Nephron (organoid): ENCODE results near the gene GLS2.

Source experiments
- H3K27ac Mint-ChIP-seq, 3 experiments: 2 replicates each; pipeline ENCODE4 v1.8.0; 2020; ENCODE audit warnings: mixed read lengths in 3 of 3, mild to moderate bottlenecking in 2 of 3, moderate library complexity in 1 of 3
- H3K27me3 Mint-ChIP-seq: 2 replicates; pipeline ENCODE4 v1.8.0; 2021; ENCODE audit warnings: low read depth, mild to moderate bottlenecking, moderate library complexity, mixed read lengths
- H3K36me3 Mint-ChIP-seq: 2 replicates; pipeline ENCODE4 v1.8.0; 2020; ENCODE audit warnings: low read depth, mixed read lengths
- H3K4me1 Mint-ChIP-seq: 2 replicates; pipeline ENCODE4 v1.8.0; 2020; ENCODE audit warnings: mixed read lengths
- H3K4me3 Mint-ChIP-seq, 3 experiments: 2 replicates each; pipeline ENCODE4 v1.8.0; 2020; ENCODE audit warnings: mild to moderate bottlenecking in 3 of 3, mixed read lengths in 3 of 3, moderate library complexity in 2 of 3
- H3K9me3 Mint-ChIP-seq: 2 replicates; pipeline ENCODE4 v1.8.0; 2020; ENCODE audit warnings: mixed read lengths
- CTCF ChIP-seq, 3 experiments: fragments of 200-600 bp; sonication (generic); IDR thresholded peaks; one replicate each; pipeline ENCODE4 v1.5.0; 2021; ENCODE audit warnings: antibody characterized with exemption in 3 of 3; ENCODE audit not compliant: unreplicated experiment in 3 of 3

The GLS2 gene

GRCh38 chr12:56488041-56488955 lies at the start of gene GLS2:
Gene GLS2 (minus strand): TSS chr12:56488161. CDS start chr12:56488118, 43 bp downstream.
- H3K27ac Mint-ChIP-seq: no peak within 1 kb of the TSS
- peaks cover 7% of the 10 kb centered on the region for H3K9me3 Mint-ChIP-seq
- H3K4me3 Mint-ChIP-seq: peak within 1 kb of the TSS; percentile 86 to 88 (median 87)
- H3K4me1 Mint-ChIP-seq: peaks cover 10% of the 10 kb centered on the region
- H3K27me3 Mint-ChIP-seq: peaks cover 63% of the 10 kb centered on the region
- no peak for TF ChIP-seq CTCF (IDR thresholded peaks at IDR 0.05; ENCODE audit: unreplicated experiment in 3 of 3)
- H3K36me3 Mint-ChIP-seq: no peaks in the 10 kb centered on the region

- TF ChIP-seq CTCF (IDR thresholded peaks at IDR 0.05; ENCODE audit: unreplicated experiment in 3 of 3): no peak
- H3K4me1 Mint-ChIP-seq: peaks cover 5% of the 10 kb centered on the region
- no peak overlapping the region for H3K27ac Mint-ChIP-seq
- H3K36me3 Mint-ChIP-seq: no peaks in the 10 kb centered on the region
- H3K27me3 Mint-ChIP-seq: no peaks in the 10 kb centered on the region
- no peaks in the 10 kb centered on the region for H3K9me3 Mint-ChIP-seq
- no peak overlapping the region for H3K4me3 Mint-ChIP-seq
Observed at GRCh38 chr12:56537546-56537945, 49.6 kb upstream of the GLS2 start.

GRCh38 chr12:56530390-56531055 lies 42.6 kb upstream of the GLS2 start:
- Mint-ChIP-seq H3K4me1 (peaks cover 38% of the 10 kb centered on the region), H3K36me3 (peaks cover 5% of the 10 kb centered on the region), H3K27ac (peak overlapping the region in 1 of 3 experiments; percentile 8), H3K4me3 (no peak overlapping the region), H3K9me3 (no peaks in the 10 kb centered on the region), H3K27me3 (no peaks in the 10 kb centered on the region)
- TF ChIP-seq CTCF (IDR thresholded peaks at IDR 0.05; ENCODE audit: unreplicated experiment in 3 of 3): no peak

GRCh38 chr12:56529656-56530055 lies 41.7 kb upstream of the GLS2 start:
- Mint-ChIP-seq H3K36me3 (peaks cover 5% of the 10 kb centered on the region), H3K27ac (peak overlapping the region in 2 of 3 experiments; percentile 29 to 55), H3K4me3 (no peak overlapping the region), H3K27me3 (no peaks in the 10 kb centered on the region), H3K9me3 (no peaks in the 10 kb centered on the region), H3K4me1 (peaks cover 38% of the 10 kb centered on the region)
- TF ChIP-seq CTCF (IDR thresholded peaks at IDR 0.05; ENCODE audit: unreplicated experiment in 3 of 3): no peak

GRCh38 chr12:56528846-56529245 lies 40.9 kb upstream of the GLS2 start:
- no peaks in the 10 kb centered on the region for H3K27me3 Mint-ChIP-seq
- H3K27ac Mint-ChIP-seq: peak overlapping the region in 2 of 3 experiments; percentile 29 to 76
- peaks cover 5% of the 10 kb centered on the region for H3K36me3 Mint-ChIP-seq
- H3K4me3 Mint-ChIP-seq: no peak overlapping the region
- peaks cover 42% of the 10 kb centered on the region for H3K4me1 Mint-ChIP-seq
- no peak for TF ChIP-seq CTCF (IDR thresholded peaks at IDR 0.05; ENCODE audit: unreplicated experiment in 3 of 3)
- no peaks in the 10 kb centered on the region for H3K9me3 Mint-ChIP-seq
